ENCODE results near the gene HSDL1. TPM values are rescaled to one million over a fixed set of nuclear protein-coding genes. Genes with fewer than 3 reads are reported as not detected.

Gene HSDL1
- total and polyA plus RNA-seq, 9 donors: 14.8 to 20.3 (median 17.1) TPM

Other genes with a start within 250 kb of the HSDL1 start
- gene MLYCD, start 246.1 kb downstream of the HSDL1 start, total RNA-seq: 3.8 TPM
- gene MLYCD, start 246.1 kb downstream of the HSDL1 start, polyA plus RNA-seq (ENCODE audit: insufficient read depth in 1 of 8, insufficient read length in 8 of 8, low replicate concordance in 1 of 8): 1 to 10 TPM; 2.6 to 6.3 (median 4.0) TPM
- gene OSGIN1, start 191.9 kb downstream of the HSDL1 start, total RNA-seq: 0.18 TPM
- gene OSGIN1, start 191.9 kb downstream of the HSDL1 start, polyA plus RNA-seq (ENCODE audit: insufficient read depth in 1 of 8, insufficient read length in 8 of 8, low replicate concordance in 1 of 8): under 1 TPM; 0.24 to 0.88 (median 0.52) TPM
- 0.22 TPM for gene NECAB2, start 176.9 kb downstream of the HSDL1 start, total RNA-seq
- 1 to 10 TPM in 2 of 8 donors, under 1 TPM in 6; 0.53 to 1.5 (median 0.87) TPM for gene NECAB2, start 176.9 kb downstream of the HSDL1 start, polyA plus RNA-seq (ENCODE audit: insufficient read depth in 1 of 8, insufficient read length in 8 of 8, low replicate concordance in 1 of 8)
- not detected for gene SLC38A8, start 102.4 kb downstream of the HSDL1 start, total RNA-seq
- not detected for gene SLC38A8, start 102.4 kb downstream of the HSDL1 start, polyA plus RNA-seq (ENCODE audit: insufficient read depth in 1 of 8, insufficient read length in 8 of 8, low replicate concordance in 1 of 8)
- gene MBTPS1, start 28.2 kb downstream of the HSDL1 start, total RNA-seq: 55.7 TPM
- 10 to 100 TPM; 54.8 to 91.7 (median 71.3) TPM for gene MBTPS1, start 28.2 kb downstream of the HSDL1 start, polyA plus RNA-seq (ENCODE audit: insufficient read depth in 1 of 8, insufficient read length in 8 of 8, low replicate concordance in 1 of 8)
- under 0.01 TPM for gene DNAAF1, start 131 bp upstream of the HSDL1 start, total RNA-seq
- gene DNAAF1, start 131 bp upstream of the HSDL1 start, polyA plus RNA-seq (ENCODE audit: insufficient read depth in 1 of 8, insufficient read length in 8 of 8, low replicate concordance in 1 of 8): 1 to 10 TPM in 1 of 8 donors, under 1 TPM in 7; 0.10 to 1.1 (median 0.37) TPM
- gene TAF1C, start 41.9 kb upstream of the HSDL1 start, total RNA-seq: 18.3 TPM
- gene TAF1C, start 41.9 kb upstream of the HSDL1 start, polyA plus RNA-seq (ENCODE audit: insufficient read depth in 1 of 8, insufficient read length in 8 of 8, low replicate concordance in 1 of 8): 10 to 100 TPM; 18.6 to 38.0 (median 24.5) TPM
- 0.40 TPM for gene ADAD2, start 46.0 kb upstream of the HSDL1 start, total RNA-seq
- 1 to 10 TPM in 3 of 8 donors, under 1 TPM in 4, not detected in 1; 0.28 to 1.2 (median 0.99) TPM for gene ADAD2, start 46.0 kb upstream of the HSDL1 start, polyA plus RNA-seq (ENCODE audit: insufficient read depth in 1 of 8, insufficient read length in 8 of 8, low replicate concordance in 1 of 8)
- under 0.01 TPM for gene KCNG4, start 94.8 kb upstream of the HSDL1 start, total RNA-seq
- gene KCNG4, start 94.8 kb upstream of the HSDL1 start, polyA plus RNA-seq (ENCODE audit: insufficient read depth in 1 of 8, insufficient read length in 8 of 8, low replicate concordance in 1 of 8): under 1 TPM in 7 of 8 donors, not detected in 1; 0.04 to 0.08 (median 0.04) TPM
- 2.6 TPM for gene WFDC1, start 149.7 kb upstream of the HSDL1 start, total RNA-seq
- 1 to 10 TPM; 1.2 to 4.4 (median 2.4) TPM for gene WFDC1, start 149.7 kb upstream of the HSDL1 start, polyA plus RNA-seq (ENCODE audit: insufficient read depth in 1 of 8, insufficient read length in 8 of 8, low replicate concordance in 1 of 8)
- 0.13 TPM for gene ATP2C2, start 223.4 kb upstream of the HSDL1 start, total RNA-seq
- 1 to 10 TPM in 2 of 8 donors, under 1 TPM in 6; 0.25 to 2.3 (median 0.47) TPM for gene ATP2C2, start 223.4 kb upstream of the HSDL1 start, polyA plus RNA-seq (ENCODE audit: insufficient read depth in 1 of 8, insufficient read length in 8 of 8, low replicate concordance in 1 of 8)

All from muscle of leg (tissue), 9 donors.